Measurements from ENCODE around the gene SBNO2.
"Not testable (repeated sequence)": the region's sequence is repeated elsewhere in the genome, so short reads cannot be mapped to it uniquely, and the experiment has no call there.

SBNO2 gene

DNA sequence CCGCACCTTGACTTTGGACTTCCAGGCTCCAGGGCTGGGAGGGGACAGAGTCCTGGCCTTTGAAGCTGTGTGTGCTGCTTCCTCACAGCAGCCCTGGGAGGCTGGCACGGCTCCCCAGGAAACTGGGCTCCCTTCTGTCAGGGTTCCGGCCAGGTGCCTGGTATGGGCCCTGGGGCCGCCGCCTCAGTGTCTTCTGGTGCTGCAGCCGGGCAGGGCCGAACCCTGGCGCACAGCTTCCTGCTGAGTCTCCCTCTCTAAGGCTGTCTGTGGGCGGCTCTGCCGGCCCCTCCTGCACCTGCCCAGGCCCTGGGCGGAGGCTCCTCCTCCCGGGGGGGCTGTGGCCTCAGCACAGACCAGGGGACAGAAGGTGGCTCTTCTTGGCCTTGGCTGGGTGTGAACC, 37.9 kb downstream of the SBNO2 start:
- DNase-seq (ENCODE audit: low read depth in 2 of 2): no peak

GRCh38 chr19:1135454-1135853, 38.6 kb downstream of the SBNO2 start:
- no peak for DNase-seq (ENCODE audit: low read depth in 2 of 2)

DNA sequence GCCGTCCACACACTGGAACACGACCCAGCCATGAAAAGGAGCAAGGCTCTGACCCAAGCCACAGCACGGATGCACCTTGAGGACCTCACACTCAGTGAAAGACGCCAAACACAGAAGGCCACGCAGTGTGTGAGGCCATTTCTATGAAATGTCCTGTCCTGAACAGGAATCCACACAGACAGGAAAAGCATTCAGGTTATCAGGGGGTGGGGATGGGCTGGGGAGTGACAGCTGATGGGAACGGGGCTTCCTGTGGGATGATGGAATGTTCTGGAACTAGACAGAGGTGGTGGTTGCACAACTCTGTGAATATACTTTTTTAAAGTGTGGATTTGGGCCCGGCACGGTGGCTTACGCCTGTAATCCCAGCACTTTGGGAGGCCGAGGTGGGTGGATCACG, 39.6 kb downstream of the SBNO2 start:
- no peak for DNase-seq (ENCODE audit: low read depth in 2 of 2)

DNA sequence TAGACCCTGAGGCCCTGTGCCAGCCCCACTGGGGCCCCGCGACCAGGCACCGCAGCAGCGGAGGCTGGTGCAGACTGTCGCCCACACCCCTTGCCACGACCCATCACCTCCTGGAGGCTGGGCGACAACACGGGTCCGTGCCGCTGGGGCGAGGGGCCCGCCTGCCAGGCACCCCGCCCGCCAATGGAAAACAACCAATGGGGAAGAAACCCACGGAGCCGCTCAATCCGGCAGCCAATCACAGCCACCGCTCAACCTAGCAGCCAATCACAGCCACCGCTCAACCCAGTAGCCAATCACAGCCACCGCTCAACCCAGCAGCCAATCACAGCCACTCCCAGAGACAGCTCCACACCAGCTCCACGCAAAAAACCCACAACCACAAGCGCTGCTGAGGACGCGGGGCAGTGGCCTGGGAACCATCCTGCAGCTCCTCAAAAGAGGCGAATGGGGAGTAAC, 40.6 kb downstream of the SBNO2 start:
- DNase-seq (ENCODE audit: low read depth in 2 of 2): peak; percentile 77 to 81

GRCh38 chr19:1132552-1133383, 41.3 kb downstream of the SBNO2 start:
- DNase-seq (ENCODE audit: low read depth in 2 of 2): peak; percentile 20 to 37

DNA sequence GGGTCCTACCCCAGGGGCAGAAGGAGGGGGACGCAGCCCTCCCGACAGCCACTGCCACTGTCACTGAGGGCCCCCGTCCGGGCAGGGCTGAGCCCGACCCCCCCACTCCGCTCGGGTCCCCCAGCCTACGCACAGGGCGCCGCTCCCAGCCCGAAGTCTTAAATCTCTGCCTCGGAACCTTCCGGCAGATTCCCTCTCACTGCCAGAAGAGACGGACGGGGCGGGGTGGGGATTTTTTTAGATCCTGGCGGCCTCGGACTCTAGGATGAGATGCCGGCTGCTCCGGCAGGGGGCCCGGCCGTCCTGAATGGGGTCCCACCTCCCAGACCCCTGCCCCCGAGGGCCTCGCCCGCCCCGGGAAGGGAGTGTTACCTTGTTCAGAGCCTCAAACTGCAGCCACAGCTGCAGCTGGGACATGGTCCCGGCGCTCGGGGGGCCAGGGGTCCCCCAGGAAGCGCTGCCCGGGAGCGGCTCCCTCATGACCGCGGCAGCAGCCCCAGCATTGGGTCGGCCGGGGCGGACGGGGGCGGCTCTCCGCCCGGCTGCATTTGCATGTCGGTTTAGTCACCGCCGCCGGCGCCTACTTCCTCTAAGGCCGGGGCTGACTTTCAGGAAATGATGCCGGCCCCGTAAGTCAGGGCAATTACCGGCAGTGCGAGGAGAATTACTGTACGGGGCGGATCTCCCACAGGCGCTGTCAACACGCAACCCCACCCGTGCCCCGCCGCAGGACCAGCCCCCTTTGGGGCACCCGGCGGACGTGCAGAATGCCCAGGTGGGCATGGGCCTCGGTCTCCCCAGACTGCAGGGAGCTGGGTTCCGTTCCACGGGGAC, 42.1 kb downstream of the SBNO2 start:
- DNase-seq (ENCODE audit: low read depth in 2 of 2): peak; percentile 83 to 88

DNA sequence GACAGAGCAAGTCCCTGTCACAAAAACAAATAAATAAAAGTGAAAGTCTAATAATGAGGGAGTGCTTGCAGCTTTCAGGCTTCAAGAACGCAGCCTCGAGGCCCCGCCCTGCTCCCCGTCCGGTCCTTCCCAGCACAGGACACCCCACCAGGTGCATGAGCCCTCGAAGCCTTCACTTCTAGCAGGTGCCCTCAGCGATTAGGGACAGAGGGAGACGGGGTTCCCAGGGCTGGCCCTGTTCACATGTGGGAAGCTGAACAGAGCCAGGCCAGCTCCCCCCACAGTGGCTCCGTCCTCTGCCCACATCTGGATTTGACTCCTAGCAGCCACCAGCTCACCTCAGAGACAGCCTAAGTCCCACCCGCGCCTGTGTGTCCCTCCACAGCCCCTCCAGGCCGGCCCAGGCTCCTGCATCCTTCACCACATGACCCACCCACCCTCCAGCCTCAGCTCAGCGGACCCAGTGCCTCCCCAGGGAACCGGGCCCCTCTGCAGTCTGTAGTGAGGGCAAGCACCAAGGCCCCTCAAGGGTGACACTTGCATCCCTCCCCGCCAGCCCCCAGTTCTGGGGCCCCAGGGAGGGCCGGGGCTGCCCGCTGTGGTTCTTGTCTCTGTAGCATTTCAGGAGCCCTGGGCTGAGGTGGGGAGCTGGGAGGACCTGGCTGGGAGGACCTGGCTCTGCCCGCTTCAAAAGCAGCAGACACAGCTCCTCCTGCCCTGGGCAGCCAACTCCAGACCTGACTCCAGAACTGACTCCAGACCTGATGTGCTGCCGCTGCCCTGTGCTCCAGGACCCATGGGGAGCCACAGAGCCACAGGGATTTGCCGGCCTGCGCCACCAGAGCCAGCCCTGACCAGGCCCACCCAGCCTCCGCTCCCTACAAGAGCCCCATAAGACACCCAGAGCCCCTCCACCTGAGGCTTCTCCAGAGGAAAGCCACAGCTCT, 43.0 kb downstream of the SBNO2 start:
- no peak for DNase-seq (ENCODE audit: low read depth in 2 of 2)

DNA sequence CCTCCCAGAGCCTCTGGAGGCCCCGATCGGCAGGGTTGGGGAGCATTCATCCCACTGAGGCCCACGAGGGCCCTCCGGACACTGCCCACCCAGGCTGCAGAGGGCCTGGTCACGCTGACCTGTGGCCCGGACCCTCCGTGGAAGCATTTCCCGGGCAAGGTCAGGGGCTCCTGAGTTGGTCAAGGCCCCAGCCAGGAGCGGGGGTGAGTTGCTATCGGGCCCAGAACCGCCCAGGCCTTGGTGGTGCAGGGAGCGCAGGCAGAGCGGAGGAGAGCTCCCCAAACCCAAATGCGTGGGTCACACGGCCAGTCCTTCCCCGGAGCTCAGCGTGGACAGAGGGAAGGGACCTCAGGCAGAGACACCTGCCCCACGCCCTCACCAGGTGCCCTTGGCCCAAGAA, 44.5 kb downstream of the SBNO2 start:
- no peak for DNase-seq (ENCODE audit: low read depth in 2 of 2)

DNA sequence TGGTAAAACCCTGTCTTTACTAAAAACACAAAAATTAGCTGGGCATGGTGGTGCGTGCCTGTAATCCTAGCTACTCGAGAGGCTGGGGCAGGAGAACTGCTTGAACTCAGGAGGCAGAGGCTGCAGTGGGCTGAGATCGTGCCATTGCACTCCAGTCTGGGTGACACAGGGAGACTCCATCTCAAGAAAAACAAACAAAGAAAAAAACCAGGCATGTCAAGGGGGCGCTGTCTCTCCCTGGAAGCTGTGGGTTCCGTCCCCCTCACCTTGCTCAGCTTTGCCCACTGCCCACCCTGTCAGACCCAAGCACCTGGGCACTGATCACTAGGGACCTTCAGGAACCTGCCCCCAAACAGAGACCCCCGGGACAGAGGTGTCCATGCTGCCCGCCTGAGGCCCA, 45.0 kb downstream of the SBNO2 start:
- not testable (repeated sequence) for DNase-seq (ENCODE audit: low read depth in 2 of 2)

DNA sequence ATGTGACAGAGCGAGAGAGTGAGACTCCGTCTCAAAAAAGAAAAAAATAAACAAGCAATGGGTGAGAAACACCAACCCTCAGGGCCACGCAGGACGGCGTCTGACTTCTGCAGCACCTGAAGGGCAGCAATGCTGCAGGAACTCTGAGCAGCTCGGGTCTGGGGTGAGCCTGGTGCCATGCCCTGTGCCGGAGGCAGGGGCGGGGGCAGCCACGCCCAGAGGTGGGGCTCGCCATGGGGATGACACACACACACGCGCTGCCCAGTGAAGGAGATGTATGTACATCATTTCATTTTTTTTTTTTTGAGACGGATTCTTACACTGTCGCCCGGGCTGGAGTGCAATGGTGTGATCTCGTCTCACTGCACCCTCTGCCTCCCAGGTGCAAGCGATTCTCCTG, 46.0 kb downstream of the SBNO2 start:
- DNase-seq (ENCODE audit: low read depth in 2 of 2): no peak

GRCh38 chr19:1126984-1127760, 46.9 kb downstream of the SBNO2 start:
- no peak for DNase-seq (ENCODE audit: low read depth in 2 of 2)

- no peak for DNase-seq (ENCODE audit: low read depth in 2 of 2)
Observed at GRCh38 chr19:1125601-1126467, 48.2 kb downstream of the SBNO2 start.

DNA sequence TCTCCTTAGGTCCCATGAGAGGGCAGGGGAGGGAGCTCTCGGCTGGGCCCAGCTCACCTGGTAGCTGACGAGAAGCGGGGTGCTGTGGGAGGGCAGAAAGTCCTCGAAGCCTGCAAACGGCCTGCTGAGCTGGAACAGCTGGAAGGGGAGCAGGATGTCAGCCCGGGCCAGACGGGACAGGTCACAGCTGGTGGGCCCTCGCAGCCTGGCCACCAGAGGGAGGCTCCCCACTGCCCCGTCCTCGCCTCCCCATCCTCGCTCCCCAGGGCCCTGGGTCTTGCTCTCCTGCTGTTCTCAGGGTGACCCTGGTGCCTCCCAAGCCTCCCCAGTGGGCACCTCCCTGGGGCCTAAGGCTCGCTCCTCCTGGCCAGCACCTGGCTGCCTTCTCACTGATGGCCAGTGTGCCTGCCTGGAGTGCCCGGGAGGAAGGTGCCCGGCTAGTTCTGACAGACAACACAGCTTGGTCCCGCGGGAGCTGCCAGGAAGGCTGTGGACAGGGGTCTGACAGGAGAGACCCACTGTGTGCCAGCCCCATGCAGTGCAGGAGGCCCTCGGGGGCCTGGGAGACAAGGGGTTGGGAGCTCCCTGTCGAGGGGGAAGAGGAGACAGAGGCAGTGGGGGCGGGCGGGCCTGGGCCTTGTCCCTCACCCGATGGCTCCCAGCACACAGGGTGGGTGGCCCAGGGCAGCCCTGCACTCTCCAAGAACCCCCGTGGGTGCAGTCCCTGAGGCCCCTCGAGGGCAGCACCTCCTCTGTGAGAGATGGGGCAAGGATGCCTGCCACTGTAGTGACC, 50.0 kb downstream of the SBNO2 start:
- DNase-seq (ENCODE audit: low read depth in 2 of 2): no peak

- no peak for DNase-seq (ENCODE audit: low read depth in 2 of 2)
Observed at GRCh38 chr19:1123381-1123780, 50.7 kb downstream of the SBNO2 start.

DNA sequence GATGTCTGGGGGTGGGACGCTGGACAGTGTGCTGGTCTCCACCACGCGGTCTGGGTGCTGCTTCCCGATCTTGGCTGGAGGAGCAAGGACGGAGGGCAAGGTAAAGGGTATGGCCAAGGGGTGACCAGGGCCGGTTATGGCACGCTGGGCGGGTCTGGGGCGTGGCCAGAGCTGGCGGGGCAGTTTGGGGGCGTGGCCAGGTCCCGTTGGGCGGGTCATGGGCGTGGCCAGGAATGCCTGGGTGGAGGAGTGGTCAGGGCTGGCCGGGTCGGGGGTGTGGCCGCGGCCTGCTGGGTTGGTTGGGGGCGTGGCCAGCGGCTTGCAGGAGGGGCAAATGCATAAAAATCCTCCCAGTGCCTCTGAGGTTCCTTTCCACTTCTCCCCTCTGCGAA, 51.1 kb downstream of the SBNO2 start:
- DNase-seq (ENCODE audit: low read depth in 2 of 2): peak; percentile 65 to 67

DNA sequence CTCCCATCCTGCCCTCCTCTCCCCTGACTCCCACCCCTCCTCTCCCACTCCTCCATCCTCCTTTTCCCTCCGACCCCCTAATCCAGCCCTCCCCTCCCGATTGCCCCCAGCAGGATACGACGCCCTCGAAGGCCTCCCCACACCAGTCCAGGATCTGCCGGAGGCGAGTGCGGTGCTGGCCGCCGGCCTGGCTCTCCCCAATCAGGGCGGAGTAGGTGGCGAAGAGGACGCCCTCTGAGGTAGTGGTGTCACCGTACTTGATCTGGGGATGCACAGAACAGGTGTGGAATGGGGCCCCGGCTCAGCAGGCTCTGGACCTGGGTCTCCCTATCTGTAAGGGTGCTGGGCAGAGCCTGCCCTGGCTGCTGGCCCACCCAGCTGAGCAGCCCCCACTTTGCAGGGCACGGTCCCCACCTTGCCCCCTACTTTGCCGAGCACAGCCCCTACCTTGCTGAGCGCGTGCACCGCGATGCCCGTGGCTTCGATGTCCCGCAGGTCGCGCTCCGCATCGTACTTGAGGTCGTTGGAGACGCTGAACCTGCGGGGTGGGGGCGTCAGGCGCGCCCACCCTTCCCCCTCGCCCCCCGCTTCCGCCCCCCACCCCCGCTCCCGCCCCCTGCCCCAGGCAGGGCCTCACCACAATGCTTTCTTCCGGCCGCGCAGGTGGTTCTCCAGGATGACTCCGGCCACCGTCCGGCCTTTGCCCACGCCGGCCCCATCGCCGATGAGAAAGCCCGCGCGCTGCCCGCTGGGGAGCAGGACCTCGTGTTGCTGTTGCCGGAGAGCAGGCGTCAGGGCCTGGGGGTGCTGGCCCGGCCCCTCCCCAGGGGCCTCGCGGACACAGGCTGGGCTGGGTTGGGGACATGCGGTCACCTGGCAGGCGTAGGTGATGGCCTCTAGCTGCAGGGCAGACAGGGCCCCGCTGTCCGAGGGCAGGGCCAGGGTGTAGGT, 51.8 kb downstream of the SBNO2 start:
- DNase-seq (ENCODE audit: low read depth in 2 of 2): no peak

GRCh38 chr19:1121395-1121794, 52.7 kb downstream of the SBNO2 start:
- no peak for DNase-seq (ENCODE audit: low read depth in 2 of 2)

All from stimulated activated CD8-positive, alpha-beta memory T cell treated with anti-CD3 and anti-CD28 coated beads, Interleukin-15, amount 100 ng/mL, for 48 hours (primary cell).